Right lobe of liver (tissue), 6 donors: Measurements from ENCODE around the gene SCAMP2. TPM values are rescaled to one million over a fixed set of nuclear protein-coding genes. Genes with fewer than 3 reads are reported as not detected.
A peak's percentile ranks its signal among the peaks of the same experiment; 100 is the strongest.
"Not testable (repeated sequence)": the region's sequence is repeated elsewhere in the genome, so short reads cannot be mapped to it uniquely, and the experiment has no call there.

ENCODE experiments used
- ATAC-seq, 4 donors: fragments of 200-7000 bp; cut with Tn5 transposase; one replicate each; pipeline ENCODE4 v1.9.1; 2020; ENCODE audit warnings: mild to moderate bottlenecking in 4 of 4, moderate library complexity in 4 of 4
- DNase-seq, 3 donors: peaks; one replicate each; pipeline ENCODE4 v3.0.0-alpha.2; 2020
- H3K27ac ChIP-seq, 3 donors: fragments of 200-600 bp; one replicate each; pipeline ENCODE4 v1.8.0; 2022
- H3K27me3 ChIP-seq, 2 donors: fragments of 200-600 bp; one replicate each; pipeline ENCODE4 v1.8.0; 2022
- H3K36me3 ChIP-seq, 4 donors: fragments of 200-600 bp; sonication (generic) in 1 of 4; one replicate each; pipeline versions ENCODE4 v1.5.1 to v1.8.0; 2017 to 2022; ENCODE audit warnings: control low read depth in 1 of 4
- H3K4me1 ChIP-seq, 4 donors: fragments of 200-600 bp; sonication (generic) in 1 of 4; one replicate each; pipeline versions ENCODE4 v1.5.1 to v1.8.0; 2017 to 2022; ENCODE audit warnings: control low read depth in 1 of 4
- H3K4me3 ChIP-seq, 3 donors: fragments of 200-600 bp; one replicate each; pipeline ENCODE4 v1.8.0; 2022
- H3K9me3 ChIP-seq, 4 donors: fragments of 200-600 bp; sonication (generic) in 1 of 4; one replicate each; pipeline versions ENCODE4 v1.5.1 to v1.8.0; 2017 to 2022; ENCODE audit warnings: control low read depth in 1 of 4
- POLR2A ChIP-seq: fragments of 450-650 bp; IDR thresholded peaks from one replicate; pipeline ENCODE4 v1.6.1; 2017; ENCODE audit warnings: antibody characterized with exemption, mild to moderate bottlenecking
- WGBS: methylation state at CpG from one replicate; pipeline ENCODE4 v1.1.6; 2018; ENCODE audit warnings: low coverage, low lambda C conversion rate; ENCODE audit not compliant: insufficient coverage; ENCODE audit errors: missing lambda C conversion rate; 5-methylcytosine and 5-hydroxymethylcytosine counted together
- intact Hi-C, 2 donors: fragments of 100-400 bp; cut with DNase I; formaldehyde crosslinking; loops; one replicate each; pipeline versions ENCODE4 v1.11.2 to v1.14.1; 2022
- long read RNA-seq: library from polyadenylated mRNA; unstranded; transcript quantifications from one replicate; pipeline ENCODE4 v2.0.0, GENCODE V29; 2019
- total RNA-seq, 6 experiments: library from RNA; depleted of rRNA in 2 of 6; stranded (reverse); fragments of >200 nt in 2 of 6; fragmentation: NEBNext Ultra II Directional in 3 of 6; extraction: Animal tissue kit (Norgen Biotek cat#: 25700) in 3 of 6; gene quantifications; one replicate each; pipeline versions ENCODE4 v1.1.0 to v1.2.4, GENCODE V29; 2016 to 2023
- TF ChIP-seq, protein P1 (sequence below), 4 donors: fragments of 200-600 bp in 3 of 4; fragments of 450-650 bp in 1 of 4; IDR thresholded peaks; one replicate each; pipeline versions ENCODE4 v1.5.1 to v1.8.0; 2016 to 2022; ENCODE audit warnings: antibody characterized with exemption in 4 of 4, mild to moderate bottlenecking in 2 of 4
- donor health status: DM: no; HTN: yes; CAD: no.
- donor health status: DM: no; HTN: no; CAD: no.
- donor health status: DM: no; HTN: no; CAD: no.
- donor health status: DM: no; HTN: yes; CAD: no.
- donor health status: DM: no; HTN: yes; CAD: no.

Gene SCAMP2, protein sequence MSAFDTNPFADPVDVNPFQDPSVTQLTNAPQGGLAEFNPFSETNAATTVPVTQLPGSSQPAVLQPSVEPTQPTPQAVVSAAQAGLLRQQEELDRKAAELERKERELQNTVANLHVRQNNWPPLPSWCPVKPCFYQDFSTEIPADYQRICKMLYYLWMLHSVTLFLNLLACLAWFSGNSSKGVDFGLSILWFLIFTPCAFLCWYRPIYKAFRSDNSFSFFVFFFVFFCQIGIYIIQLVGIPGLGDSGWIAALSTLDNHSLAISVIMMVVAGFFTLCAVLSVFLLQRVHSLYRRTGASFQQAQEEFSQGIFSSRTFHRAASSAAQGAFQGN
- 10 to 100 TPM; 33.9 to 45.9 (median 41.7) TPM for total RNA-seq
- long read RNA-seq, transcript SCAMP2-201 (9 exons, 2,453 nt), result major isoform, 15 of 20 reads
- long read RNA-seq, partial matches to known transcripts, result 2 of 20 reads
- long read RNA-seq, other reads (novel, unspliced or antisense), result 3 of 20 reads

DNA sequence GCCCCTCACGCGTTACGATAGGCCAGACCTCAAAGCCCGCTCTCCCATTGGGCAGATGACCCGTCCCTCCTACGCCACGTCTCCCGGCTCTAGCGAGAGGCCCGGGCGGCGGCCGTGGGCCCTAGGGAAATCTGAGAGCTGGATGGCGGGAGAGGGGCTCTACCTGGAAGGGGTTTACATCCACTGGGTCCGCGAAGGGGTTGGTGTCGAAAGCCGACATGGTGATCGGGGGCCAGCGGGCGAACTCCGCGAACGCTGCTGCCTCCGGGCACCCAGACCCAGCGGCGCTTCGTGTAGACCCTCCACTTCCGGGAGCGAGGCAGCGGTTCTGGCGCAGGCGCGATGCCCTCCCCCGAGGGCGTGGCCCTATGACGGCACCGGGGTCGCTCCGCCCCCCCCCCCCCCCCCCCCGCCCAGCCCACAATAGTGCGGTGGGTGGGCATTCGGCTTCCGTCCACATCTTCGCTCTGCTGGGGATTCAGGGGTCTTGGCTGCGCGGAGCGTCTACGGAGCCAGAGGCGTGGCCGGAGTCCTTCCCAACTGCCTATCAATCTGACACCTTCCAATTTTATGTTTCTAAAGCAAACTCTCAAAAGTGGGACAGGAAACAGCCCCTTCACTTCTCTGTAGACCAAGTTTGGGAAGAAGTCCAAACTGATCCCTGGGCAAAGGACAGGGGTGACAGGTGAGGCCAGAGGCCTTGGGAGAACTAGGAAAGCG is at the start of gene SCAMP2:
TSS of gene SCAMP2 (minus strand) at position 330 of the 720 bp plus-strand sequence. CDS start at position 220, 110 bp downstream.
- Histone ChIP-seq H3K4me3 (peak within 1 kb of the TSS; percentile 80 to 92 (median 84)), H3K27ac (peak within 1 kb of the TSS; percentile 72 to 92 (median 77)), H3K27me3 (no peaks in the 10 kb centered on the region), H3K4me1 (peaks cover 0 to 48% (median 9%) of the 10 kb centered on the region in 4 donors), H3K36me3 (no peaks in the 10 kb centered on the region), H3K9me3 (no peaks in the 10 kb centered on the region)
- ATAC-seq (peak; percentile 96 to 98 (median 96)), DNase-seq (peak; percentile 95 to 96 (median 96))
- intact Hi-C loops, result no loop called here
- TF ChIP-seq, protein P1, sequence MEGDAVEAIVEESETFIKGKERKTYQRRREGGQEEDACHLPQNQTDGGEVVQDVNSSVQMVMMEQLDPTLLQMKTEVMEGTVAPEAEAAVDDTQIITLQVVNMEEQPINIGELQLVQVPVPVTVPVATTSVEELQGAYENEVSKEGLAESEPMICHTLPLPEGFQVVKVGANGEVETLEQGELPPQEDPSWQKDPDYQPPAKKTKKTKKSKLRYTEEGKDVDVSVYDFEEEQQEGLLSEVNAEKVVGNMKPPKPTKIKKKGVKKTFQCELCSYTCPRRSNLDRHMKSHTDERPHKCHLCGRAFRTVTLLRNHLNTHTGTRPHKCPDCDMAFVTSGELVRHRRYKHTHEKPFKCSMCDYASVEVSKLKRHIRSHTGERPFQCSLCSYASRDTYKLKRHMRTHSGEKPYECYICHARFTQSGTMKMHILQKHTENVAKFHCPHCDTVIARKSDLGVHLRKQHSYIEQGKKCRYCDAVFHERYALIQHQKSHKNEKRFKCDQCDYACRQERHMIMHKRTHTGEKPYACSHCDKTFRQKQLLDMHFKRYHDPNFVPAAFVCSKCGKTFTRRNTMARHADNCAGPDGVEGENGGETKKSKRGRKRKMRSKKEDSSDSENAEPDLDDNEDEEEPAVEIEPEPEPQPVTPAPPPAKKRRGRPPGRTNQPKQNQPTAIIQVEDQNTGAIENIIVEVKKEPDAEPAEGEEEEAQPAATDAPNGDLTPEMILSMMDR (IDR thresholded peaks at IDR 0.05), result no peak
- TF ChIP-seq POLR2A, result peak; percentile 70
- WGBS, result under 1% methylated on average over 26 of the region's 52 CpGs

DNA sequence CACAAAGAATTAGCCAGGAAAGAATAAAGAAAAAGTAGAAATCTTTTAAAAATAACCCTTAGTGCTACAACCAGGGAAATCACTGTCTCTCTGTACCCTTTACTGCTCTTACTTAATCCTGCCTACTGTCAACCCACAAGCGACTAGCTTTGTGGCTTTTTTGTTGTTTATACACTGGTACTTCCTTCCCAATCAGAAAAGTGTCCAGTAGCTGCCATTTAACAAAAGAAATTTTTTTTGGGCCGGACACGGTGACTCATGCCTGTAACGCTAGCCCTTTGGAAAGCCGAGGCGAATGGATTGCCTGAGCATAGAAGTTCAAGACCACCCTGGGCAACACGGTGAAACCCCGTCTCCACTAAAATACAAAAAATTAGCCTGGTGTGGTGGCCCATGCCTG is 47.3 kb upstream of the SCAMP2 start:
- Histone ChIP-seq H3K27me3 (no peaks in the 10 kb centered on the region), H3K36me3 (peaks cover 0 to 93% (median 48%) of the 10 kb centered on the region in 4 donors), H3K9me3 (no peaks in the 10 kb centered on the region), H3K4me3 (no peak overlapping the region), H3K4me1 (no peaks in the 10 kb centered on the region), H3K27ac (no peak overlapping the region)
- DNase-seq, result no peak
- ATAC-seq, result no peak
- no peak for TF ChIP-seq POLR2A
- TF ChIP-seq, protein P1 (IDR thresholded peaks at IDR 0.05), result no peak
- intact Hi-C loops, result no loop called here
- 76% methylated on average over 6 of the region's 8 CpGs for WGBS

DNA sequence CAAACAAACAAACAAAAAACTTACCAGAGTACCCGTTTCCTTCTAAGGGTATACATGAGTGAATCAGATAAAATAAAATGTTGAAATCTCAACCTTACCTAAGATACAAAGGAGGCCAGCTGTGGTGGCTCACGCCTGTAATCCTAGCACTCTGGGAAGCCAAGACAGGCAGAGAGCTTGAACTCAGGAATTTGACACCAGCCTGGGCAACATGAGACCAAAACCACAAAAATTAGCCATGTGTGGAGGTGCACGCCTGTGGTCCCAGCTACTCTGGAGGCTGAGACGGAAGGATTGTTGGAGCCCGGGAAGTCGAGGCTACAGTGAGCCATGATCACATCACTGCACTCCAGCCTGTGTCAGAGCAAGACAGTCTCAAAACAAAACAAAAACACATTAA is 44.5 kb upstream of the SCAMP2 start:
- Histone ChIP-seq H3K36me3 (peaks cover 4 to 98% (median 40%) of the 10 kb centered on the region in 4 donors), H3K27me3 (no peaks in the 10 kb centered on the region), H3K9me3 (no peaks in the 10 kb centered on the region), H3K27ac (no peak overlapping the region), H3K4me1 (no peaks in the 10 kb centered on the region), H3K4me3 (no peak overlapping the region)
- ATAC-seq (no peak), DNase-seq (no peak)
- TF ChIP-seq, protein P1 (IDR thresholded peaks at IDR 0.05), result no peak
- TF ChIP-seq POLR2A, result no peak
- 80% methylated on average over 5 of the region's 6 CpGs for WGBS
- intact Hi-C loops, result no loop called here

DNA sequence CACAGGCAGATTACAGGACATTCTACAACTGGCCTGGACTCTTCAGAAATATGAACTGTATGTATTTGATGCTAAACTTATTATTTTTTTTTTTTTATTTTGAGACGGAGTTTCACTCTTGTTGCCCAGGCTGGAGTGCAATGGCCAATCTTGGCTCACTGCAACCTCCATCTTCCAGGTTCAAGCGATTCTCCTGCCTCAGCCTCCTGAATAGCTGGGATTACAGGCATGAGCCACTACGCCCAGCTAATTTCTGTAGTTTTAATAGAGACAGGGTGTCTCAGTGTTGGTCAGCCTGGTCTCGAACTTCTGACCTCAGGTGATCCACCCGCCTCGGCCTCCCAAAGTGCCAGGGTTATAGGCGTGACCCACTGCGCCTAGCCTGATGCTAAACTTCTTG is 40.6 kb upstream of the SCAMP2 start:
- H3K4me1 ChIP-seq, H3K27me3 ChIP-seq, ATAC-seq, intact Hi-C loops, DNase-seq, H3K4me3 ChIP-seq, H3K9me3 ChIP-seq, H3K27ac ChIP-seq: not testable (repeated sequence)
- 95% methylated on average over 8 of the region's 8 CpGs for WGBS
- peaks cover 4 to 71% (median 16%) of the 10 kb centered on the region in 4 donors for H3K36me3 ChIP-seq

DNA sequence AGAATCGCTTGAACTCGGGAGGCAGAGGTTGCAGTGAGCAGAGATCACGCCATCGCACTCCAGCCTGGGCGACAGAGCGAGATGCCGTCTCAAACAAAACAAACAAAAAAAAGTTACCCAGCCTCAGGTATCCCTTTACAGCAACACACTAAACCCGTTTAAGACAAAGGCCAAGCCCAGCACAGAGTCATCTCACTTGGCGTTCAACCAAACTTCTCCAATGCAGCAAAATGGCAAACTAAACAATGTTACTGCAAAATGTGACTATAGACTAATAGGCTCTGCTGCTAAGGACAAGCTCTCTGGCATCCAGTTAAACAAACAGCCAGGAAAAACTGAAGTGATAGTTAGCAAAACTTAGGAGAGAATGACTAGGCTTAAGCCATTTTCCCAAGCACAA is 39.9 kb upstream of the SCAMP2 start:
- peaks cover 4 to 64% (median 11%) of the 10 kb centered on the region in 4 donors for H3K36me3 ChIP-seq
- 80% methylated on average over 2 of the region's 9 CpGs for WGBS
- DNase-seq (no peak), ATAC-seq (no peak)
- H3K27me3 ChIP-seq, result no peaks in the 10 kb centered on the region
- TF ChIP-seq, protein P1 (IDR thresholded peaks at IDR 0.05), result no peak
- TF ChIP-seq POLR2A, result no peak
- no peak overlapping the region for H3K4me3 ChIP-seq
- intact Hi-C loops, result no loop called here
- H3K9me3 ChIP-seq, result no peaks in the 10 kb centered on the region
- H3K27ac ChIP-seq, result no peak overlapping the region
- no peaks in the 10 kb centered on the region for H3K4me1 ChIP-seq
